Measurements from ENCODE around the gene ATG10. TPM values are rescaled to one million over a fixed set of nuclear protein-coding genes. Genes with fewer than 3 reads are reported as not detected.

Gene ATG10
- total RNA-seq, 2 donors from 2014 or later = 6.8 to 8.2 TPM

DNA sequence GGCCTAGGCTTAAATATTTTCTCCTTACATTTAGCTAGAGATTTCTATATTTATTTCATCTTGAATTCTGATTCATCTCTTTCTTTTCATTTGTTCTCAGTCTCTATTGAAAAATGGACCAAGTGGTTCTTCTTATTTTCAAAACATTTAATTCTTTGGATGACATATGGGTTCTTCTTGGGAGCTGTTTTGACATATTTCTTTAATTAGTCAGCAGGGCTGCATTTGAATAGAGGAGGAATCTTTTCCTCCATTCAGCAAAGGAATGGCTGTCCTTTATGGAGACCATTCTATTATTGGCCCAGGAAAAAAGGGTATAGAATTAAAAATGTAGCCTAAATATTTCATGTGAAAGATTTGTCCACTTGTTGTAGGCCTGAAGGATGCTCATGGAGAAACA is 196.5 kb downstream of the ATG10 start:
- DNase-seq = no peak
- intact Hi-C loops (cut with DNase I) = loop anchor here (5.0 to 10.0 kb wide), 3 partner anchors 323 to 741 kb away; partner anchors contain the start of gene SSBP2
- peaks cover 4% of the 10 kb centered on the region for H3K4me1 ChIP-seq
- TF ChIP-seq, protein P1, sequence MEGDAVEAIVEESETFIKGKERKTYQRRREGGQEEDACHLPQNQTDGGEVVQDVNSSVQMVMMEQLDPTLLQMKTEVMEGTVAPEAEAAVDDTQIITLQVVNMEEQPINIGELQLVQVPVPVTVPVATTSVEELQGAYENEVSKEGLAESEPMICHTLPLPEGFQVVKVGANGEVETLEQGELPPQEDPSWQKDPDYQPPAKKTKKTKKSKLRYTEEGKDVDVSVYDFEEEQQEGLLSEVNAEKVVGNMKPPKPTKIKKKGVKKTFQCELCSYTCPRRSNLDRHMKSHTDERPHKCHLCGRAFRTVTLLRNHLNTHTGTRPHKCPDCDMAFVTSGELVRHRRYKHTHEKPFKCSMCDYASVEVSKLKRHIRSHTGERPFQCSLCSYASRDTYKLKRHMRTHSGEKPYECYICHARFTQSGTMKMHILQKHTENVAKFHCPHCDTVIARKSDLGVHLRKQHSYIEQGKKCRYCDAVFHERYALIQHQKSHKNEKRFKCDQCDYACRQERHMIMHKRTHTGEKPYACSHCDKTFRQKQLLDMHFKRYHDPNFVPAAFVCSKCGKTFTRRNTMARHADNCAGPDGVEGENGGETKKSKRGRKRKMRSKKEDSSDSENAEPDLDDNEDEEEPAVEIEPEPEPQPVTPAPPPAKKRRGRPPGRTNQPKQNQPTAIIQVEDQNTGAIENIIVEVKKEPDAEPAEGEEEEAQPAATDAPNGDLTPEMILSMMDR (IDR thresholded peaks at IDR 0.05) = no peak
- H3K36me3 ChIP-seq = no peaks in the 10 kb centered on the region
- no peaks in the 10 kb centered on the region for H3K9me3 ChIP-seq
- no peak overlapping the region for H3K27ac ChIP-seq
- H3K27me3 ChIP-seq = no peaks in the 10 kb centered on the region
- no peak overlapping the region for H3K4me3 ChIP-seq
- no peak overlapping the region for H3K9ac ChIP-seq (ENCODE audit: low read depth in 2 of 2, low read length in 2 of 2)

DNA sequence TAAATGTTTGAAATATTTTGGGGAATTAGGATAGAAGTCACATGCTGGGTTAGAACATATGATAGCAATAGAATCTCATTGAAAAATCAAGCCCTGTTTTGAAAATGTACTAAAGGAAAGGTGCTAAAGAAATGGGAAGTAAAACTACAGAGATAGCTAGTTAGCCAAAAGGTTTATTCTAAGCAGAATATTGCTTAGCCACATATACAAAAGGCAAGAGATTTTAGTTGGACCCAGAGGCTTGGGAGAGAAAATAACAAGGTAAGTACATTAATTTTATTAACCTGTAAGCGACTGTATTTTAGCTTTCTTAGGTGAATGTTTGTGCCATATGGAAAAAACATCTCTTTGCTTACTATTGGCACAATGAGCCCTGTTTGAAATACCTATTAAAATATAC is 198.1 kb downstream of the ATG10 start:
- H3K4me1 ChIP-seq = peaks cover 4% of the 10 kb centered on the region
- no peaks in the 10 kb centered on the region for H3K36me3 ChIP-seq
- H3K9ac ChIP-seq (ENCODE audit: low read depth in 2 of 2, low read length in 2 of 2) = no peak overlapping the region
- intact Hi-C loops (cut with DNase I) = loop anchor here (5.0 to 10.0 kb wide), 4 partner anchors 325 to 743 kb away; partner anchors contain the start of gene SSBP2
- no peak for DNase-seq
- no peak overlapping the region for H3K27ac ChIP-seq
- no peaks in the 10 kb centered on the region for H3K27me3 ChIP-seq
- H3K4me3 ChIP-seq = no peak overlapping the region
- no peaks in the 10 kb centered on the region for H3K9me3 ChIP-seq
- TF ChIP-seq, protein P1 (IDR thresholded peaks at IDR 0.05) = no peak

DNA sequence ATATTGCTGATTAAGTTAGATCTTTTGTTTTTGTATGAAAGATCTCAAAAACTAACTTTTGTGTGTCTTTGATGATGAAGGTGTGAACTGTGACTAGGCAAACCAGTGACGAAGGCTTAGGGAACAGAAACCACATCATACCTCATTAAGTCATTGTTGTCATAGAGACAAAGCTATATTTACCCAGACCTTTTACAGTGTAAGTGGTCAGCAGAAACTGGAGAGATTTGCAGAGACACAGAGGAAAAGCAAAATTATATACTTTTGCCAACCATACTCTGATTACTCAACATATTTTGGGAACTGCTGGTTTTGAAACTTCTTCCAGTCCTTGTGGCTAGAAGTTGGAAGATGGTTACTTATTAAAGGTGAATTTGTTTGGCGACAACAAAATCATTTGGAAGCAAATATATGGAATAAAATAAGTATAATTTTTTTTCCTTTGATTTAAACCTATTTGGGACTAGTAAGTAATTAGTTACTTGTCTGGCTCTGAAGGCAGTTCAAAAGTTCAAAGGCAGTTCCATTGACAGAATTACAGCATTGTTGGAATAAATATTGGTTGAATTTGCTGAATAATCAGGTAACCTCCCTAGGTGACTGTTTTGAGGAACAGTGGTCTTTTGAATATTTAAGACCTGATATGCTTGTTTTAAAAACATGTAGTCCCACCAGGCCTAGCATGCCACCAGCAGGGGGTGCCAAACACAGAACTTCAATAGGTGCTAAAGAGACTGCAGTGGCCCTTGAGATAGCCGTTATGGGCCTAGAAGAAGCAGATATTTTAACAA is 202.5 kb downstream of the ATG10 start:
- no peaks in the 10 kb centered on the region for H3K4me1 ChIP-seq
- H3K9ac ChIP-seq (ENCODE audit: low read depth in 2 of 2, low read length in 2 of 2) = no peak overlapping the region
- intact Hi-C loops (cut with DNase I) = loop anchor here (5.0 kb wide), 1 partner anchor 667 kb away; no protein-coding TSS in a partner anchor
- no peaks in the 10 kb centered on the region for H3K9me3 ChIP-seq
- no peak overlapping the region for H3K4me3 ChIP-seq
- H3K27ac ChIP-seq = no peak overlapping the region
- TF ChIP-seq, protein P1 (IDR thresholded peaks at IDR 0.05) = peak; percentile 48
- no peaks in the 10 kb centered on the region for H3K36me3 ChIP-seq
- peak; percentile 61 for DNase-seq
- H3K27me3 ChIP-seq = no peaks in the 10 kb centered on the region

DNA sequence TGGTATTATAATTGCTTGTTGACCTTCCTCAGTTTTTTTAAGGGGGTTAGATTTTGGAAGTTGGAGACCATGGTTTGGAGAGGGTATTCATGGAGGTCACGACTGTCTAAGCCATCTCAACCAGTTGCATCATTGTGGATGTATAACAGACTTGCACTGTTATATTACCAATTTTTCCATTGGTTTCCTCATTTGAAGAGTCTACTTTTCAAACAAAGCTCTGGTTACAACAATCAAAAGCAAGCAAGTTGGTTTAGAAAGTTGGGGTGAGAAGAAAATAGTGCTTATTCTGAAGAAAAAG is 203.0 kb downstream of the ATG10 start:
- no peaks in the 10 kb centered on the region for H3K27me3 ChIP-seq
- H3K9ac ChIP-seq (ENCODE audit: low read depth in 2 of 2, low read length in 2 of 2) = no peak overlapping the region
- no peak overlapping the region for H3K27ac ChIP-seq
- H3K9me3 ChIP-seq = no peaks in the 10 kb centered on the region
- H3K4me1 ChIP-seq = no peaks in the 10 kb centered on the region
- intact Hi-C loops (cut with DNase I) = loop anchor here (5.0 kb wide), 1 partner anchor 668 kb away; no protein-coding TSS in a partner anchor
- DNase-seq = no peak
- no peaks in the 10 kb centered on the region for H3K36me3 ChIP-seq
- TF ChIP-seq, protein P1 (IDR thresholded peaks at IDR 0.05) = no peak
- H3K4me3 ChIP-seq = no peak overlapping the region

DNA sequence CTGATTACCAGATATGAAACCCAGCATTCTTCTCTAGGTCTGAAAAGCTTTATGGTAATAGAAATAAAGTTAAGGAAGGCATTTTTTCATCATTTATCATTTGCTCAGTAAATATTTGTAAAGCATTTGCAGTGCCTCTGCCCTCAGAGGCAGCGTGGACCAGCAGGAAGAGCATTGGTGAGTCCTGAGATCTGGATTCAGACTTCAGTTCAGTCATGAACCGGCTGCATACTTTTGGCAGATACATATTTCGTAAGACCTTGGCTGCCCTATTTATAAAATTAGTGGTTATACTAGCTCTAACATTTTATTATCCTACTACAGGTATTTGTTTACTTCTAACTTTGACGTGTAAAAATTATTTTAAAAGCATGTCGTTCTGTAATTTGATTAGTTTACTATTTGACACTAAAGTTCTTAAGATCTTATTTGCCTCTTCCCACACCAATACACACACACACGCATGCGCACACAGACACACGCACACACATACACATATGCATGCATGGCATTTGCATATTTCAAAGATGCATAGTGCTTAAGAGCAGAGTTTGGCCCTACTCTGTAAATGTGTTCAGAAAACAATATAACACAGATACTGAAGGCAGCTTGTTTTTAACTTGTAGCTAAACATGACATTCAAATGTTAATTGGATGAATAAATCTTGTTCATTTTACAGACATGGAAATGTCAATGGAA is 204.4 kb downstream of the ATG10 start:
- H3K27me3 ChIP-seq = no peaks in the 10 kb centered on the region
- no peaks in the 10 kb centered on the region for H3K9me3 ChIP-seq
- H3K4me3 ChIP-seq = no peak overlapping the region
- DNase-seq = no peak
- no peaks in the 10 kb centered on the region for H3K36me3 ChIP-seq
- intact Hi-C loops (cut with DNase I) = no loop called here
- no peak overlapping the region for H3K9ac ChIP-seq (ENCODE audit: low read depth in 2 of 2, low read length in 2 of 2)
- TF ChIP-seq, protein P1 (IDR thresholded peaks at IDR 0.05) = no peak
- no peak overlapping the region for H3K27ac ChIP-seq
- H3K4me1 ChIP-seq = no peaks in the 10 kb centered on the region

Measured in colonic mucosa (tissue), 4 donors.